SU-DHL-6 (cell line): ENCODE data around the gene CCDC70.

ENCODE experiments used
- H2AFZ ChIP-seq: fragments of 200-600 bp; sonication (generic); 2 replicates; pipeline ENCODE4 v1.6.1; 2014; ENCODE audit warnings: low read depth, mild to moderate bottlenecking, moderate library complexity, mixed read lengths, antibody characterized with exemption, low read length; ENCODE audit not compliant: severe bottlenecking
- H3F3A ChIP-seq: fragments of 200-600 bp; shearing (Covaris generic); 2 replicates; pipeline ENCODE4 v1.6.0; 2016; ENCODE audit warnings: antibody characterized with exemption, mild to moderate bottlenecking; ENCODE audit not compliant: insufficient read depth
- H3K27ac ChIP-seq: fragments of 200-600 bp; sonication (generic); 2 replicates; pipeline ENCODE4 v1.5.1; 2016; ENCODE audit warnings: low read depth, mild to moderate bottlenecking, low read length, moderate library complexity, mixed read lengths
- H3K27me3 ChIP-seq: fragments of 200-600 bp; sonication (generic), shearing (Covaris generic); 2 replicates; pipeline ENCODE4 v1.6.0; 2014; ENCODE audit warnings: mild to moderate bottlenecking, low read length
- H3K36me3 ChIP-seq: fragments of 200-600 bp; sonication (generic); 2 replicates; pipeline ENCODE4 v1.6.1; 2014; ENCODE audit warnings: mild to moderate bottlenecking, low read length, mixed read lengths
- H3K4me2 ChIP-seq: fragments of 300-600, 200-600 bp; shearing (Covaris generic), sonication (generic); 2 replicates; pipeline ENCODE4 v1.6.0; 2014; ENCODE audit warnings: low read length, low read depth, mild to moderate bottlenecking; ENCODE audit not compliant: poor library complexity, severe bottlenecking
- H3K4me3 ChIP-seq: fragments of 200-600 bp; sonication (generic); 2 replicates; pipeline ENCODE4 v1.5.1; 2014; ENCODE audit warnings: antibody characterized with exemption, low read length, mild to moderate bottlenecking, mixed read lengths; ENCODE audit not compliant: insufficient read depth, poor library complexity, severe bottlenecking
- H3K79me2 ChIP-seq: fragments of 200-600 bp; sonication (generic); 2 replicates; pipeline ENCODE4 v1.6.1; 2014; ENCODE audit warnings: mild to moderate bottlenecking, low read length, moderate library complexity; ENCODE audit not compliant: insufficient read depth
- H3K9ac ChIP-seq: fragments of 200-600 bp; sonication (generic); 2 replicates; pipeline ENCODE4 v1.7.0; 2014; ENCODE audit warnings: mild to moderate bottlenecking, low read length
- H3K9me2 ChIP-seq: fragments of 200-600 bp; sonication (generic); replicated peaks from 2 replicates; pipeline ENCODE4 v1.6.1; 2014; ENCODE audit warnings: low read length; ENCODE audit not compliant: insufficient read depth
- H3K9me3 ChIP-seq: fragments of 200-600 bp; sonication (generic); 2 replicates; pipeline ENCODE4 v1.6.1; 2014; ENCODE audit warnings: low read length, mixed read lengths; ENCODE audit not compliant: insufficient read depth
- H4K20me1 ChIP-seq: fragments of 200-600 bp; sonication (generic); 2 replicates; pipeline ENCODE4 v1.6.1; 2014; ENCODE audit warnings: low read depth, mild to moderate bottlenecking, antibody characterized with exemption, low read length, moderate library complexity, mixed read lengths
- EZH2phosphoT487 ChIP-seq: fragments of 200-600 bp; sonication (generic), shearing (Covaris generic); conservative IDR thresholded peaks from 2 replicates; pipeline ENCODE4 v1.6.1; 2018; ENCODE audit warnings: mild to moderate bottlenecking, antibody characterized with exemption, low read length, moderate library complexity, mixed read lengths
- TF ChIP-seq, protein P1 (sequence below): fragments of 200-600 bp; sonication (generic); IDR thresholded peaks from one replicate; pipeline ENCODE4 v1.5.1; 2017; ENCODE audit warnings: antibody characterized with exemption, mild to moderate bottlenecking, low read length, moderate library complexity; ENCODE audit not compliant: insufficient read depth, poor library complexity, severe bottlenecking

The CCDC70 gene

DNA sequence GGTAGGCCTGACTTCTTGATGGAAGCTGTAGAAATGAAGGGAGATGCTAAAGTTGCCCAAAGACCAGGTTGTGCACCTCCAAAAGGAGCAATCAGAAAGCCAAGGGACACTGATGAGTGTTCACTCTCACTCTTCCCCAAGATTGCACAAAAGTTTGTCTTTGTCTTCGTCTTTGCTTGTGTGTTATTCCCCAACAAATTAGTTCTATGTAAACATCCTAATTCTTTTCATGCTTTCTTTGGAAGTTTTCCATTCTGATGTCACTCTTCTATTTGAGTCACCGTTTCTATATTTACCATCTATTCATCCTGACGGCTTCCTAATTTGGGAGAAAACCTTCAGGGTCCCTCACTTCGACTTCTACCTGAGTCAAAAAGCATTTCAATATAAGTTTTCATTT is 13.1 kb upstream of the CCDC70 start:
- no peak overlapping the region for H3K27ac ChIP-seq
- H3K4me3 ChIP-seq: no peak overlapping the region
- H3K9me3 ChIP-seq: no peaks in the 10 kb centered on the region
- H3K79me2 ChIP-seq: no peaks in the 10 kb centered on the region
- no peak overlapping the region for H3K9ac ChIP-seq
- H3K36me3 ChIP-seq: no peaks in the 10 kb centered on the region
- H4K20me1 ChIP-seq: no peaks in the 10 kb centered on the region
- H3K27me3 ChIP-seq: no peaks in the 10 kb centered on the region
- TF ChIP-seq EZH2phosphoT487: no peak
- TF ChIP-seq, protein P1, sequence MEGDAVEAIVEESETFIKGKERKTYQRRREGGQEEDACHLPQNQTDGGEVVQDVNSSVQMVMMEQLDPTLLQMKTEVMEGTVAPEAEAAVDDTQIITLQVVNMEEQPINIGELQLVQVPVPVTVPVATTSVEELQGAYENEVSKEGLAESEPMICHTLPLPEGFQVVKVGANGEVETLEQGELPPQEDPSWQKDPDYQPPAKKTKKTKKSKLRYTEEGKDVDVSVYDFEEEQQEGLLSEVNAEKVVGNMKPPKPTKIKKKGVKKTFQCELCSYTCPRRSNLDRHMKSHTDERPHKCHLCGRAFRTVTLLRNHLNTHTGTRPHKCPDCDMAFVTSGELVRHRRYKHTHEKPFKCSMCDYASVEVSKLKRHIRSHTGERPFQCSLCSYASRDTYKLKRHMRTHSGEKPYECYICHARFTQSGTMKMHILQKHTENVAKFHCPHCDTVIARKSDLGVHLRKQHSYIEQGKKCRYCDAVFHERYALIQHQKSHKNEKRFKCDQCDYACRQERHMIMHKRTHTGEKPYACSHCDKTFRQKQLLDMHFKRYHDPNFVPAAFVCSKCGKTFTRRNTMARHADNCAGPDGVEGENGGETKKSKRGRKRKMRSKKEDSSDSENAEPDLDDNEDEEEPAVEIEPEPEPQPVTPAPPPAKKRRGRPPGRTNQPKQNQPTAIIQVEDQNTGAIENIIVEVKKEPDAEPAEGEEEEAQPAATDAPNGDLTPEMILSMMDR: no peak
- H3K9me2 ChIP-seq: no peaks in the 10 kb centered on the region
- H3F3A ChIP-seq: no peaks in the 10 kb centered on the region
- H3K4me2 ChIP-seq: no peak overlapping the region
- no peak overlapping the region for H2AFZ ChIP-seq

DNA sequence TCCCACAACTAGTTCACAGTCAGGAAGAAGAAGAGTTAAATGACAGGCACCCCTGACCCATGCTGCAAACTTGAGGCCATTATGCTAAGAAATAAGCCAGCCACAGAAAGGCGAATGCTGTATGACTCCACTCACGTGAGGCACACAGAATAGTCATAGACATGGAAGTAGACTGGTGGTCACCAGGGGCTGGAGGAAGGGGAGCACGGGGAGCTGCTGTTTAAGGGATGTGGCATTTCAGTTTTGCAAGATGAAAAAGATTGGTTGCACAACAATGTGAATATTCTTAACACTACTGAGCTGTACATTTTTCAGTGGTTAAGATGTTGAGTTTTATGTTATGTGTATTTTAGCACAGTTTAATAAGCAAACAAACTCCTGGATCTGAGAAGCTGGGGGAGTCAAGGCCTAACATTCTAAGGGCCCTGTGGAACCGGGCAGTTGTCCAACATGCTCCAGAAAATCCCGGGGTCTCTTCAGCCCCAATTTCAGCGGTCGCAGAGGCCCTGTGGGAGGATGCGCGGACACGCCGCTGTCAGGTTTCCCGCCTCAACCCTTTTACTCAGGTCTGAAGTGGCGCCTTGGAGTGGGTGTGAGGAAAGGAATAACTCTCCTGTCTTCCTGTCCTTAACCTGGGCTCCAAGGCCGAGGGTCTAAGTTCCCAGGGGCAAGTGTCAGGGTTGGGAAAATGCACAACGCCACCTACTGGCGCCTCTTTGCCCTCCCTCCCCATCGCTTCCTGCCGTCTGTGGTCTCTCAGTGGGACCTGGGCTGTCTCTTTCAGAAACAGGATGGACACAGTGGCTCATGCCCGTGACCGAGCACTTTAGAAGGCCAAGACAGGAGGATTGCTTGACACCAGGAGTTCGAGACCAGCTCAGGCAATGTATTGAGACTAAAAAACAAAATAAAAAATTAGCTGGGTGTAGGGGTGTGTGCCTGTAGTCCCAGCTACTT is 12.3 kb upstream of the CCDC70 start:
- Histone ChIP-seq H3K9ac (no peak overlapping the region), H4K20me1 (no peaks in the 10 kb centered on the region), H3K4me3 (no peak overlapping the region), H3K9me3 (no peaks in the 10 kb centered on the region), H3K9me2 (no peaks in the 10 kb centered on the region), H3K27me3 (no peaks in the 10 kb centered on the region), H3F3A (no peaks in the 10 kb centered on the region), H3K27ac (no peak overlapping the region), H2AFZ (no peak overlapping the region), H3K79me2 (no peaks in the 10 kb centered on the region), H3K36me3 (no peaks in the 10 kb centered on the region), H3K4me2 (no peak overlapping the region)
- TF ChIP-seq, protein P1: peak; percentile 76
- no peak for TF ChIP-seq EZH2phosphoT487

DNA sequence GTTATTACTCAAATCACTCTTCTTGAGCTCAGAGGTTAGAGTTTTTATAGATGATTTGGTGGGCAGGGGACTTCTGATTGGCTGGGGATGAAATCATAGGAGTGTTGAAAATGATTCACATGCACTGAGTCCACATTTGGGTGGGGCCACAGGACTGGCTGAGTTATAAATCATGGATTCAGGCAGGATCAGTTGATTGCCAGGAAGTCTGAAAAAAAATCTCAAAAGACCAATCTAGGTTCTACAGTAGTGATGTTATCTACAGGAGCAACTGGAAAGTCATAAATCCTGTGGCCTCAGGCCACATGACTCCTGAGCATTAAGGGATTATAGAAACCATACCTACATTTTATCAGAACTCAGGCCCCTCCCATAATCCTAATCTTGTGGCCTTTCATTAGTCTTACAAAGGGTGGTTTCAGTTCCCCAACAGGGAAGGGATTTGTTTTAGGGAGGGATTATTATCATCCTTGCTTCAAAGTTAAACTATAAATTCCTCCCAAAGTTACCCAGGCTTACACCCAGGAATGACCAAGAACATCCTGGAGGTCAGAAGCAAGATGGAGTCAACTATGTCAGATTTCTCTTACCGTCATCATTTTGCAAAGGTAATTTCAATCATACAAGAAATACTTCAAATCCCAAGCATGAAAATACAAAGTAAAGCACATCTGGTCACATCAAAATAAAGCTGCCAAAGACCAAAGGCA is 5.6 kb upstream of the CCDC70 start:
- H3K79me2 ChIP-seq: no peaks in the 10 kb centered on the region
- H3K27ac ChIP-seq: no peak overlapping the region
- H3K36me3 ChIP-seq: no peaks in the 10 kb centered on the region
- no peak overlapping the region for H3K4me2 ChIP-seq
- no peaks in the 10 kb centered on the region for H3F3A ChIP-seq
- H3K9ac ChIP-seq: no peak overlapping the region
- H4K20me1 ChIP-seq: no peaks in the 10 kb centered on the region
- no peak overlapping the region for H3K4me3 ChIP-seq
- no peaks in the 10 kb centered on the region for H3K27me3 ChIP-seq
- no peak overlapping the region for H2AFZ ChIP-seq
- no peaks in the 10 kb centered on the region for H3K9me3 ChIP-seq
- no peaks in the 10 kb centered on the region for H3K9me2 ChIP-seq
- TF ChIP-seq, protein P1: no peak
- no peak for TF ChIP-seq EZH2phosphoT487
